Measurements from ENCODE around the gene CUX1. TPM values are rescaled to one million over a fixed set of nuclear protein-coding genes. Genes with fewer than 3 reads are reported as not detected.

CUX1 gene
- total RNA-seq, 1 donor from 2014 or later = 118 TPM

DNA sequence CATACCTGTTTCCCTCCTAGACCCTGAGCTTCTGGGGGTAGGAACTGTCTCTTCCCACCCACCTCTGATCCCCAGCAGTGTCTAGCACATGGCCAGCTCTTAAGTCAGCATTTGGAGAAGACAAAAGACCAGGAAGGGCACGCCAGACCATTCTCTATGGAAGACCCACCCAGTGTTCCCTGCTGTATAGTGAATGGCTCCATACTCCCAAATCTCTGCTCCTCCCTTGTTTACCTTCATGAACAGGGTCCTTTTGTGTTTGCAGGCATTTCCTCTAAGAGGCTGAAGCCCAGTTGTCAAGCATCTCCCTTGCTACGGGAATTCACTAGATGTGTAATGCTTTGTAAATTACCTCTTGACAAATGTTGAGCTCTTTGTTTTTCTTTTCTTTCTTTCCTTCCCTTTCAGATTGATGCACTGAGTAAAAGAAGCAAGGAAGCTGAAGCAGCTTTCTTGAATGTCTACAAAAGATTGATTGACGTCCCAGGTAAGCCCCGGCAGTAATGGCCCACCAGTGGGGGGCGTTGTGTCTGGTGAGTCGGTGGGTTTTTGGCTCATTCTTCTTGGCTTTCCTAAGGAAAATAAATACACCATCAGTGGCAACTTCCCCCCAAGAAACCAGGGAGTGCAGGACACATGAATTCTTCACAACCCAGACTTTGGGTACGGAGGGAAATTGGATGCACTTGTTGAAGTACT is 252.7 kb downstream of the CUX1 start:
- H3K4me3 Mint-ChIP-seq (ENCODE audit: unreplicated experiment) = no peak overlapping the region
- peaks cover 18% of the 10 kb centered on the region for H3K36me3 Mint-ChIP-seq (ENCODE audit: low read depth)
- H3K9me3 Mint-ChIP-seq (ENCODE audit: low read depth) = peaks cover 5% of the 10 kb centered on the region
- TF ChIP-seq, protein P1, sequence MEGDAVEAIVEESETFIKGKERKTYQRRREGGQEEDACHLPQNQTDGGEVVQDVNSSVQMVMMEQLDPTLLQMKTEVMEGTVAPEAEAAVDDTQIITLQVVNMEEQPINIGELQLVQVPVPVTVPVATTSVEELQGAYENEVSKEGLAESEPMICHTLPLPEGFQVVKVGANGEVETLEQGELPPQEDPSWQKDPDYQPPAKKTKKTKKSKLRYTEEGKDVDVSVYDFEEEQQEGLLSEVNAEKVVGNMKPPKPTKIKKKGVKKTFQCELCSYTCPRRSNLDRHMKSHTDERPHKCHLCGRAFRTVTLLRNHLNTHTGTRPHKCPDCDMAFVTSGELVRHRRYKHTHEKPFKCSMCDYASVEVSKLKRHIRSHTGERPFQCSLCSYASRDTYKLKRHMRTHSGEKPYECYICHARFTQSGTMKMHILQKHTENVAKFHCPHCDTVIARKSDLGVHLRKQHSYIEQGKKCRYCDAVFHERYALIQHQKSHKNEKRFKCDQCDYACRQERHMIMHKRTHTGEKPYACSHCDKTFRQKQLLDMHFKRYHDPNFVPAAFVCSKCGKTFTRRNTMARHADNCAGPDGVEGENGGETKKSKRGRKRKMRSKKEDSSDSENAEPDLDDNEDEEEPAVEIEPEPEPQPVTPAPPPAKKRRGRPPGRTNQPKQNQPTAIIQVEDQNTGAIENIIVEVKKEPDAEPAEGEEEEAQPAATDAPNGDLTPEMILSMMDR (IDR thresholded peaks at IDR 0.05) = no peak
- DNase-seq (ENCODE audit: low spot score) = no peak
- no peaks in the 10 kb centered on the region for H3K27me3 Mint-ChIP-seq (ENCODE audit: low read depth)
- H3K4me1 Mint-ChIP-seq (ENCODE audit: low read depth) = no peaks in the 10 kb centered on the region
- H3K27ac Mint-ChIP-seq (ENCODE audit: unreplicated experiment) = no peak overlapping the region

DNA sequence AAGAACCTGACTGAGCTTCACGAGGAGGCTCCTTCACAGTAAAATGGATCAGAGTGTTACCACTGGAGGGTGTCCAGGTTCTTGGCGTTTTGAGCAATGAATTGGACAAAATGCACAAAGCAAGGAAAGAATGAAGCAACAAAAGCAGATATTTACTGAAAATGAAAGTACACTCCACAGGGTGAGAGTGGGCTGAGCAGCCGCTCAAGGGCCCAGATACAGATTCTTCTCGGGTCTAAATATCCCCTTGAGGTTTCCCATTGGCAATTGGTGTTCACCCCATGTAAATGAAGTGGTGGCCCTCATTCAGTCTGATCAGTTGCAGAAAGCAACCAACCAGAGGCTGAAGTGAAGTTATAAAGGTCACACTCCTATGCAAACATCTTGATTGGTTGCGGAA is 254.6 kb downstream of the CUX1 start:
- no peak for DNase-seq (ENCODE audit: low spot score)
- H3K4me1 Mint-ChIP-seq (ENCODE audit: low read depth) = peaks cover under 1% of the 10 kb centered on the region
- H3K27ac Mint-ChIP-seq (ENCODE audit: unreplicated experiment) = no peak overlapping the region
- peaks cover 5% of the 10 kb centered on the region for H3K9me3 Mint-ChIP-seq (ENCODE audit: low read depth)
- no peaks in the 10 kb centered on the region for H3K27me3 Mint-ChIP-seq (ENCODE audit: low read depth)
- no peak overlapping the region for H3K4me3 Mint-ChIP-seq (ENCODE audit: unreplicated experiment)
- TF ChIP-seq, protein P1 (IDR thresholded peaks at IDR 0.05) = no peak
- H3K36me3 Mint-ChIP-seq (ENCODE audit: low read depth) = peaks cover 22% of the 10 kb centered on the region

DNA sequence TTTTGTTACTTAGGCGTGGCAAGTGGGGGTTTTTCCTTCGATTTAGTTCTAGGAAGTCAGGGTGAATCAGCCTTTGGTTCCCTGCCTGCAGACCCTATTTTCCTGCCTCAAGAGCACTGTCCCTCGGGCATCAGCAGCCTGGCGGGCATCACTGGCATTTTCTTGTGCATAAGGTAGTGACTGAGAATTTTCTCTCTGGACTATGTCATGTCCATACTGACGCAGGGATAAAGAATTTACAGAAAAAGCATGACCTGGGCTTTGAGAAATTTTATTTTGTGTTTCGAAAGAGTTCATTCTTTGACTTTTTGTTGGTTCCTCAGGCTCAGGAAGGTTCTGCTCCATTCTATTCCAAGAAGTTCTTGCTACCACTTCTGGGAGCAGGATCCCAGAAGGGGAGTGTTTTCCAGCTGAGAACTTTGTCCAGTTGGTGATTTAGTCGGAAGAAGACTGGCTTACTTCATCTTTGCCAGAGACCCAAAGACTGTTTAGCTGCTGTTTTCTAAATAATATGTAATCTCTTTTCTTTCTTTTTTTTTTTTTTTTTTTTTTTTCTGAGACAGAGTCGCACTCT is 255.3 kb downstream of the CUX1 start:
- Mint-ChIP-seq H3K36me3 (ENCODE audit: low read depth) (peaks cover 22% of the 10 kb centered on the region), H3K9me3 (ENCODE audit: low read depth) (peaks cover 5% of the 10 kb centered on the region), H3K4me3 (ENCODE audit: unreplicated experiment) (no peak overlapping the region), H3K27me3 (ENCODE audit: low read depth) (no peaks in the 10 kb centered on the region), H3K4me1 (ENCODE audit: low read depth) (peaks cover 3% of the 10 kb centered on the region), H3K27ac (ENCODE audit: unreplicated experiment) (no peak overlapping the region)
- TF ChIP-seq, protein P1 (IDR thresholded peaks at IDR 0.05) = no peak
- no peak for DNase-seq (ENCODE audit: low spot score)

DNA sequence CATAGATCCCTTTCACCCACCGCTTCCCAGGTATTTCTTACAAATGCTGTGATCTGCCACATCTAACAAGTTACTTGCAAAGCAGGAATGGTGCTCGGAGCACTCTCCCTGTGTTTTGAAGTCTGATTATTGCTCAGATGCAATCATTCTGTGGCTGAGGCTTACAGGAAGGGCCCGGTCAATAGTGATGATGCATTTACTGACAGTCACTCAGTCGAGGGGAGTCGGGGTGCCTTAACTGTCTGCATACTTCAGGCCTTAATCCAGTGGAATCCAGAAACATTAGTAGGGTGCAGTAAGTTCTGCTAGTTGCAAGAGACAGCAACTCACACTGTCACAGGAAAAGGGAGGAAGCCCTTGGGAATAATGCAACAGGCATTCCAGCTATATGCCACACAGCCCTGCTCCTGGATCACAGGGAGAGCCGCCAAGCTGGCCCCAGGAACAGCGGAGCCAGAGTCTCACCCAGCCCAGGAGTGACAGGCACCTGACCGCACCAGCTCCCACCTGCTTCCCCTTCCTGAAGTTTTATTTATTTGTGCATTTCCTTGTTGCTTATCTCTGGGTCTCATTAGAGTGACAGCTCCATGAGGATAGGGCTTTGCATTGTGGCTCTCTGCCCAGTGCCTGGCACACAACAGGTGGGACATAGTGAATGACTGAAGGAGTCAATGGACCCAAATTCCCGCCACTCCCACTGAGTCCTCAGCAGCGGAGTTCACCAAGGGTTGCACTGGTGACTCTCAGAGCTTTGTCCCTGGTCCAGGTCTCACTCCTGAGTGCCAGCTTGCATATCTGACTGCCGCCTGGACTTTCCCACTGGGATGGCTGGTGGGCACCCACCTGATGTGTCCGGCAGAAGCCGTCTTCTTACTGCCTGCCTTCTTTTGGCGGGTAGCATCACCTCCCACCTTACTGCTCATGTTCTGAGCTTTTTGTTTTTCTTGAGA is 256.8 kb downstream of the CUX1 start:
- no peak overlapping the region for H3K27ac Mint-ChIP-seq (ENCODE audit: unreplicated experiment)
- H3K36me3 Mint-ChIP-seq (ENCODE audit: low read depth) = peaks cover 19% of the 10 kb centered on the region

More for the DNA sequence above, 256.8 kb downstream of the CUX1 start:
- Mint-ChIP-seq H3K4me1 (ENCODE audit: low read depth) (peaks cover 7% of the 10 kb centered on the region), H3K27me3 (ENCODE audit: low read depth) (no peaks in the 10 kb centered on the region), H3K9me3 (ENCODE audit: low read depth) (peaks cover 5% of the 10 kb centered on the region), H3K4me3 (ENCODE audit: unreplicated experiment) (no peak overlapping the region)
- TF ChIP-seq, protein P1 (IDR thresholded peaks at IDR 0.05) = no peak
- no peak for DNase-seq (ENCODE audit: low spot score)
